AG04450 (cell line): Measurements from ENCODE around the gene UQCRC1. TPM values are rescaled to one million over a fixed set of nuclear protein-coding genes. Genes with fewer than 3 reads are reported as not detected.

Experiments
- polyA plus RNA-seq: library from polyadenylated mRNA; depleted of rRNA; stranded (reverse); fragments of >200 nt; gene quantifications from 2 replicates; pipeline ENCODE4 v1.2.3, GENCODE V29; 2011; rRNA removed
- small RNA-seq: library from RNA; depleted of rRNA; stranded (forward); fragments of <200 nt; gene quantifications from one replicate; pipeline ENCODE3, GENCODE V24; 2012; ENCODE audit warnings: low read depth; ENCODE audit not compliant: insufficient read length

The UQCRC1 gene
- polyA plus RNA-seq, 1 experiment, result 379 TPM

Small RNA genes within 50 kb of the gene (small RNA-seq; reads per million reads assigned to genes)
- not detected for gene MIR6823

Other genes with a start within 250 kb of the UQCRC1 start
- gene FBXW12, start 237.4 kb downstream of the UQCRC1 start, polyA plus RNA-seq, result not detected in 2 replicates
- gene PLXNB1, start 179.6 kb downstream of the UQCRC1 start, polyA plus RNA-seq, result 13.4 and 18.3 TPM in 2 replicates
- gene CCDC51, start 169.5 kb downstream of the UQCRC1 start, polyA plus RNA-seq, result 9.5 and 11.1 TPM in 2 replicates
- gene TMA7, start 169.4 kb downstream of the UQCRC1 start, polyA plus RNA-seq, result 207 and 316 TPM in 2 replicates
- 5.1 and 5.8 TPM in 2 replicates for gene ATRIP, start 162.9 kb downstream of the UQCRC1 start, polyA plus RNA-seq
- gene SHISA5, start 105.5 kb downstream of the UQCRC1 start, polyA plus RNA-seq, result 124 and 151 TPM in 2 replicates
- gene PFKFB4, start 52.8 kb downstream of the UQCRC1 start, polyA plus RNA-seq, result 6.1 and 7.2 TPM in 2 replicates
- gene UCN2, start 45.9 kb downstream of the UQCRC1 start, polyA plus RNA-seq, result 1.2 and 2.2 TPM in 2 replicates
- gene COL7A1, start 14.3 kb downstream of the UQCRC1 start, polyA plus RNA-seq, result 19.8 and 25.8 TPM in 2 replicates
- not detected in 2 replicates for gene TMEM89, start 12.1 kb upstream of the UQCRC1 start, polyA plus RNA-seq
- gene SLC26A6, start 25.8 kb upstream of the UQCRC1 start, polyA plus RNA-seq, result 22.2 and 23.1 TPM in 2 replicates
- gene CELSR3, start 53.2 kb upstream of the UQCRC1 start, polyA plus RNA-seq, result 0.55 and 0.73 TPM in 2 replicates
- gene NCKIPSD, start 76.3 kb upstream of the UQCRC1 start, polyA plus RNA-seq, result 25.4 and 36.3 TPM in 2 replicates
- 110 and 115 TPM in 2 replicates for gene IP6K2, start 107.6 kb upstream of the UQCRC1 start, polyA plus RNA-seq
- gene PRKAR2A, start 238.2 kb upstream of the UQCRC1 start, polyA plus RNA-seq, result 19.6 and 20.7 TPM in 2 replicates